HG03571 (cell line): Measurements from ENCODE around the gene UTP14C.
"Not testable (repeated sequence)": the region's sequence is repeated elsewhere in the genome, so short reads cannot be mapped to it uniquely, and the experiment has no call there.

ENCODE experiments used
- ATAC-seq: cut with Tn5 transposase; IDR thresholded peaks from one replicate; pipeline ENCODE4 v1.9.1; 2021; ENCODE audit not compliant: unreplicated experiment

The UTP14C gene

GRCh38 chr13:52024481-52024880, at the start of gene UTP14C:
Gene UTP14C (plus strand): TSS chr13:52024691. CDS start chr13:52028805, 4,114 bp downstream.
- no peak for ATAC-seq

GRCh38 chr13:51976423-51976822, 48.1 kb upstream of the UTP14C start:
- no peak for ATAC-seq

- no peak for ATAC-seq
Observed at GRCh38 chr13:51976890-51977289, 47.6 kb upstream of the UTP14C start.

GRCh38 chr13:51977625-51978024, 46.9 kb upstream of the UTP14C start:
- no peak for ATAC-seq

DNA sequence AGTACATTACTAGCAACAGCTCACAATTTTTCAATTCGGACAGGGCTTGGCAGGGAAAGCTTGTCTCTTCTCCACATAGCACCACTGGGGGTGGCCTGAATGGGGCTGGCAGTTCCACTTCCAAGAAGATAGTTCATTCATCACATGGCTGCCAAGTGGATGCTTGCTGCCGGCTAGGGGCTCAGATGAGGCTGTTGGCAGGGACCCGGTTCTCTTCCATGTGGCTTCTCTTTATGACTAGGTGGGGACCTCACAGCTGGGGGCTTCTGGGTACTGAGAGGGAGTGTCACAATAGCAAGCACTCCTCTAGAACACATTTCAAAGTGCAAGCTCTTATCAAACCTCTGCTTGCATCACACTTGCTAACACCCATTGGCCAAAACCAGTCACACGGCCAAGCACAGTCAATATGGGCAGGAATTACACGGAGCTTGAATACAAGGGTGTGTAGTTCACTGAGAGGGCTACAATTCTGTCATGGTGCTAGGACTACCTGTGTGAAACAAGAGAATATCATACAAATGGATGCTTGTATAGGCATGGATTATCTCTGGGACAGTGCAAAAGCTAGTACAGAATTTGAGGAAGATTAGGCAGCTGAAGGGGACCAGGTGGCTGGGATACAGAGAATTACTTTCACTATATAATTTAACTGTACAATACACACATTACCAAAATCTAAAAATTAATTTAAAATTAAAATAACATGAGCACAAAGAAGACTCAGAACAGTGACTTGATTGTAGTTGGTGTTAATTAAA, 45.5 kb upstream of the UTP14C start:
- no peak for ATAC-seq

- no peak for ATAC-seq
Observed at GRCh38 chr13:51980908-51981307, 43.6 kb upstream of the UTP14C start.

GRCh38 chr13:51981355-51981754, 43.1 kb upstream of the UTP14C start:
- ATAC-seq: no peak

DNA sequence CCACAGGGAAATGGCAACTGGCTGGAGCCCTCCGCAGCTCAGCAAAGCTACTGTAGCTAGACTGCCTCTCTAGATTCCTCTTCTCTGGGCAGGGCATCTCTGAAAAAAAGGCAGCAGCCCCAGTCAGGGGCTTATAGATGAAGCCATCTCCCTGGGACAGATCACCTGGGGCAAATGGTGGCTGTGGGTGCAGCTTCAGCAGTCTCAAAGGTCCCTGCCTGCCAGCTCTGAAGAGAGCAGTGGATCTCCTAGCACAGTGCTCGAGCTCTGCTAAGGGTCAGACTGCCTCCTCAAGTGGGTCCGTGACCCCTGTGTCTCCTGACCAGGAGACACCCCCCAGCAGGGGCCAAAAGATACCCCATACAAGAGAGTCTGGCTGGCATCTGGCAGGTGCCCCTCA, 41.2 kb upstream of the UTP14C start:
- ATAC-seq: not testable (repeated sequence)

GRCh38 chr13:51984904-51985303, 39.6 kb upstream of the UTP14C start:
- not testable (repeated sequence) for ATAC-seq

- no peak for ATAC-seq
Observed at GRCh38 chr13:51988988-51989618, 35.4 kb upstream of the UTP14C start.

DNA sequence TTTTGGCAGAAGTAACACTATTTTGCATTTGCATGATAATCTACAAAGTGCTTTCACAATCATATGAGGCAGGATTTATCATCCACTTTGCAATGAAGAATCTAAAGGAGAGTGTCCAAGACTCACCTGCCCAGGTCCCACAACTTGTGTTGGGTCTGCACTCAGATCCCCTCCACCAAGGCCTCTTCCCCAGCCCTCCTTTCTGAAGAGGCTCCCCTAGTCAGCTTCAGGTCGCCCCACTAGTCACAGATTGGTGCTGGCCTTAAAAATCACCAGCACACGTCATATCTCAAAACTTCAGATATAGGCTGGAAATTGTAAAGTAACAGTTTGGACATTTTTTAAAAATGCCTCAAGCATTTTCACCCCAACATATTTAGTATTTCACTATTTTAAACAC, 30.8 kb upstream of the UTP14C start:
- no peak for ATAC-seq

DNA sequence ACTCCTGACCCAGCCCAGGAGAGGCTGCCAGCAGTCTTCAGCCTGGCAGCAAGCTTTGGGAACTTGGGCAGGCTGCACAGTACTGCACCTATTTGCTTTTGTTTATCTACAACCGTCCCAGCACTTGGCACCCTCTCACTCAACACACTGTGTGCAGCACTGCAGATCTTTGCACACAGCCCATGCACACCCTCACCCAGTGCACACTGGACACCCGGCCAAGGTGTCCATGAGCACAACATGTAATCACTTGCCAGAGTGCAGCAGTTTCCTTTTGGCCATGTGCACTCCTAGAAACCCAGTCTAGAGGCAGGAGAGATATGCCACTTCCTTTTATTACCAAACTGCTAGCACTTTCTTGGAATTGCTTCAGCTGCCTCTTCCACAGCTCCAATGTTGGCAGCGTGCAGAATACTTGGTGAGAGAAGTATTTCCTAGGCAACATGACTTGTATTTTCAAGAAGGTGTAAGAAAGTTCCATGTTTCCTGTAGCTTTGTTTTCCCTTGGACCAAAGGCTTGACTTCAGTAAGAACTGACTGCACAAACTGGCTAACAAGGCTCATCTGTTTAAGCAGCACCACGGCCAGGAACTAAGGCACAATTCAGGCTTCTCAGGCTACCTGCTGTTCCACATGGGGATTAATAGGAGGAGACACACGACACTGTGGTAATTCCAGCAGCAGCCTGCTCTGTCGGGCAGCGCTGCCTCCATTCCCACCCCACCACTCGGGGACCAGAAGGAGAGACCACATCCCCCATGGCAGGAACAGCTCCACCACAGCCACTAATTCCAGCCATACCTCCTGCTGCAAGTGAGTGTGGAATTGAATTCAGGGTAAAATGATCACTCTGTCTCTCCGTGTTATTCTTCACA, 28.6 kb upstream of the UTP14C start:
- ATAC-seq: no peak

DNA sequence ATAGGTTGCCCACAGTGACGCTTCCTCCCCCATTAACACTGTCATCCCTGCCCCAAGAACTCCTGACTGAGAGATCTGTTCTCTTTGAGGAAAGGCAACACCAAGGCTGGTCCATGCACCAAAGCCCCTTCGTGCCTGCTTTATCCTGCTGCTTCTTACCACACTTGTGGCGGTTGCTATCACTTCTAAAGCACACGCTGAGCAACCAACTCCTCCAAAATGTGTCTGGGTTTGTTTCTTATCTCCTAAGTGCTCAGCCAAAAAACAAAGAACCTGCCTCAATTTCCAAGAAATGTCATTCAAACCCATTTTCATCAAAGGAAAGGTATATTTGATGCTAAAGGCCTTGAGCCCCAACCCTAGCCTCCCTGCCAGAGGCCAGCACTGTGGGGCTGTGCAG, 27.9 kb upstream of the UTP14C start:
- ATAC-seq: no peak

DNA sequence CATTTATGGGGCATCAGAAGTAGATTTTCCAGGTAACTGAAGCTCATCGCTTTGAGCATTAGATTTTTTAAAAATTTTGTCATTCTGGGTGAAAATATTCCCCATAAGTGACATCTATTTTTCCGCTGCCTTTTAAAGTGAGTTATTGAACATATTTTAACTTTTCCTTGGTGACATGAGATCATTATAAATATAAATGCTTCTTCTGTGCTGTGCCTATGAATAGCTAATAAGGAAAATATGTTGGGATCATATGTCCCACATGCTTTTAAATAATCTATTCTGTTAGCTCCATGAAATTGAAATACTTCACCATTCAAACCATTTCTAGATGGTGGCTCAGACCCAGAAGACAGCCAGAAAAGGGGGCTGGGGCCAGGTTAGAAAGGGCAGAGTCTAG, 27.3 kb upstream of the UTP14C start:
- ATAC-seq: no peak

- ATAC-seq: no peak
Observed at GRCh38 chr13:51997641-51998330, 26.7 kb upstream of the UTP14C start.

- no peak for ATAC-seq
Observed at GRCh38 chr13:51998723-51999509, 25.6 kb upstream of the UTP14C start.

GRCh38 chr13:51999510-51999911, 25.0 kb upstream of the UTP14C start:
- no peak for ATAC-seq

GRCh38 chr13:51999921-52000320, 24.6 kb upstream of the UTP14C start:
- no peak for ATAC-seq

- peak; percentile 85 for ATAC-seq
Observed at GRCh38 chr13:52001120-52001731, 23.3 kb upstream of the UTP14C start.

DNA sequence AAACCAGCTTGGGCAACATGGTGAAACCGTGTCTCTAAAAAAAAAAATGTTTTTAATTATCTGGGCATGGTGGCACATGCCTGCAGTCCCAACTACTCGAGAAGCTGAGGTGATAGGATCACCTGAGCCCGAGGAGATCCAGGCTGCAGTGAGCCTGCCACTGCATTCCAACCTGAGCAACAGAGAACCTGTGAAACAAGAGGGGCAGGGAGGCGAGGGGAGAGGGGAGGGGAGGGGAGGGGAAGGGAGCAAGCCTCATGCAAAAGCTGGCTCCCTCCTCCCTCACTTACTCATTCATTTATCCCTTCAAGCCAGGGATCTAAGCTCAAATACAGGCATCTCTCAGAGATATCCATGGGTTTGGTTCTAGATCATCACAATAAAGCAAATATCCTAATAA, 22.1 kb upstream of the UTP14C start:
- no peak for ATAC-seq
